AG08395 (cell line): ENCODE results near the gene STK10.

ENCODE experiments used
- DNase-seq: peaks from one replicate; pipeline ENCODE4 v3.0.0; 2012; ENCODE audit warnings: mixed read lengths, low spot score

The STK10 gene

DNA sequence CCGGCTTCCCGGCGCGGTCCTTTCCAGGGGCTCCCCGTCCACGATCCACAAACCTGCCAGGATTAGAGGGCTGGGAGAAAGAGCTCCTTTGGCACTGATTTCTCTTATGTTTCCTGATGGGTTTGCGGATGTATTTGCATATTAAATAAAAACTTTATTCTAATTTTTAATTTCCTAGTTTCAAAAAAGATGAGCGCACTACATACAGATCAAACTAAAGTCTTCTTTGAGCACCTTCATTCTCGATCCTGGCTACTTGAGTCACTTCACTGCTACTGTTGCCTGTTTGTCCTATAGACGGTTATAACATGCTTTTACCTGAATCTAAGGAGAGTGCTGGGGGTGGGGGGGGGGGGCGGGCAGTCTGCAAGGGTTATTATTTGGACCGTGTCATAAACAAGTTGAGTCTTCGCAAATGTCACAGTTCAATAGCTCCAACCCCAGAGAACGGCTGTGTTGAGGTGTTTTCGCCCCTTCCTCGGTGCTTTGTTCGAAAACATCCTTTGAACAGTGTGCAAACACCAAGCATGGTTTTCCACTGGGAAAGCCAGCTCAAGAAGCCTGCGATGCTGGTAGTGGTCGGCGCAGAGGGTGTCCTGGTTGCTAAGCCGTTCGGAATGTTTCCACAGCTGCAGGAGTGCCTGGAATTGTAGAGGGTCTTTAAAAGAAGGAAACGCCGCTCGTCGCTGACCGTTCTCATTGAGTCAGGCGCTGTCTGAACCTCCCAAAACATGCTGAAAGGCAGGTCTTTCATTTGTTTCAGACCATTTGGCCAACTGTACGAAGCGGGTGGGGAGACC is 1.1 kb upstream of the STK10 start:
- no peak for DNase-seq

- peak; percentile 74 for DNase-seq
These were observed 649 bp downstream of the STK10 start for GRCh38 chr5:172187118-172188032.

- DNase-seq = no peak
These were observed 1.8 kb downstream of the STK10 start for GRCh38 chr5:172186114-172186695.

DNA sequence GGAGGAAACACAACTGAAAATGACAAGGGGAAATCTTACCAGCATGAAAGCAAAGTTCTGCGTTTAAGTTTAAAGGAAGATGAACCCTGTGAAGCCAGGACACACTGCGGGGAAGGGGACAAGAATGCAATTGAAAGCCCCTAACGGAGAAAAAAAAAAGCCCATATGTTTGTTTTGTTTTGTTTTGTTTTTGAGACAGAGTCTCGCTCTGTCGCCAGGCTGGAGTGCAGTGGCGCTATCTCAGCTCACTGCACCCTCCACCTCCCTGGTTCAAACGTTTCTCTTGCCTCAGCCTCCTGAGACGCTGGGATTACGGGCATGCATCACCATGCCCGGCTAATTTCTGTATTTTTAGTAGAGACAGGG is 2.9 kb downstream of the STK10 start:
- DNase-seq = no peak

GRCh38 chr5:172183881-172184280 is 4.1 kb downstream of the STK10 start:
- no peak for DNase-seq

DNA sequence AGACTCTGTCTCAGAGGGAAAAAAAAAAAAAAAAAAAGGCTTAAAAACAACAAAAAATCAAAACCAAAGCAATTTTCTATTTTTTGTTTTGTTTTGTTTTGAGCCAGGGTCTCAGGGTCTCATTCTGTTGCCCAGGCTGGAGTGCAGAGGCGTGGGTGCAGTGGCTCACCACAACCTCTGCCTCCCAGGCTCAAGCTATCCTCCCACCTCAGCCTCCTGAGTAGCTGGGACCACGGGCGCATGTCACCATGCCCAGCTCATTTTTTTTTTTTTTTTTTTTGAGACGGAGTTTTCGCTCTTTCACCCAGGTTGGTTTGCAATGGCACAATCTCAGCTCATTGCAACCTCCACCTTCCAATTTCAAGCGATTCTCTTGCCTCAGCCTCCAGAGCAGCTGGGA is 5.7 kb downstream of the STK10 start:
- no peak for DNase-seq

DNA sequence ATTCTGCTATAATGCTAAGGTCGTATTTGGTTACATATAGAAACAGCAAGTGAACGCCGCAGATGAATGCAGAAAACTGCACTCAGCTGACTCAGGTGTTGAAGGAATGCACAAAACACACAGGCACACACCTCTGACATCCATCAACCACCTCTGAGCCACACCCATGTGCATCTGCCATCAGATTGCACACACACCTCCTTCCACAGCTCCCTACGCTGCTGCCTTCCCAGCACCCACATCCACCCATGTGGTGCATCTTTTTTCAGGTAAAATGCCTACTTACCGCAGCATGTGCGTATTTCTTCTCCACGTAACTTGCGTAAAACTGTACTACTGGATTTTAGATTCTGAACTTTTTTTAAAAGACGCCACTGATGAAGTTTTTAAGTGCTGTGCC is 7.1 kb downstream of the STK10 start:
- no peak for DNase-seq

GRCh38 chr5:172178991-172179989 is 8.7 kb downstream of the STK10 start:
- no peak for DNase-seq

DNA sequence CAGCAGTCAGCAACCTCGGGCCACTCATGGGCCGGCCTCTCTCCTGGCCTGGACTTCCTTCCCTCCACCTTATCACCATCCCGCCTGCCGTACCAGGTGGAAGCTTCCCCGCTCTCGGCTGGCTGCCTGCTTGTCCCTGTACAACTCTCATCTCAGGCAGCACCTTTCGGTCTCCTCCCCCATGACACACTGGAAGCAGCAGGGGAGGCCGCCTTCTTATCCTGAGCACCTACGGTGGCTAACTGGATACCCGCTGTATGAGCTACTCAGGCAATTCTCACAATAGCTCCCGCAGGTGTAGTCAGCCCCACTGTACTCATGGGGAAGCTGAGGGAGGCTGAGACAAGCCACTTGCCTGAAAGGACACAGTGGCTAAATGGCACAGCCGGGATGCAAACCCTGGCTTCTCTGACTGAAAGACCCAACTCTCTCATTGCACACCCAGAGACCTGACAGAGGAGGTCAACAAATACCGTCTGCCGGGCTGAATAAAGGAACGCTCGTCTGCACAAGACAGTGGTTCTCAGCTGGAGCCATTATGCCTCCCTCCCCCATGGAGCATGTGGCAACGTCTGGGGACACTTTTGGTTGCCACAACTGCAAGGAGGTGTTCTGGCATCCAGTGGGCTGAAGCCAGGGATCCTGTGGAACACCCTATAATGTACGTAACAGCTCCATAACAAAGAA is 9.6 kb downstream of the STK10 start:
- DNase-seq = no peak

- no peak for DNase-seq
These were observed 10.8 kb downstream of the STK10 start for GRCh38 chr5:172177176-172177575.

GRCh38 chr5:172175263-172175719 is 12.7 kb downstream of the STK10 start:
- no peak for DNase-seq

DNA sequence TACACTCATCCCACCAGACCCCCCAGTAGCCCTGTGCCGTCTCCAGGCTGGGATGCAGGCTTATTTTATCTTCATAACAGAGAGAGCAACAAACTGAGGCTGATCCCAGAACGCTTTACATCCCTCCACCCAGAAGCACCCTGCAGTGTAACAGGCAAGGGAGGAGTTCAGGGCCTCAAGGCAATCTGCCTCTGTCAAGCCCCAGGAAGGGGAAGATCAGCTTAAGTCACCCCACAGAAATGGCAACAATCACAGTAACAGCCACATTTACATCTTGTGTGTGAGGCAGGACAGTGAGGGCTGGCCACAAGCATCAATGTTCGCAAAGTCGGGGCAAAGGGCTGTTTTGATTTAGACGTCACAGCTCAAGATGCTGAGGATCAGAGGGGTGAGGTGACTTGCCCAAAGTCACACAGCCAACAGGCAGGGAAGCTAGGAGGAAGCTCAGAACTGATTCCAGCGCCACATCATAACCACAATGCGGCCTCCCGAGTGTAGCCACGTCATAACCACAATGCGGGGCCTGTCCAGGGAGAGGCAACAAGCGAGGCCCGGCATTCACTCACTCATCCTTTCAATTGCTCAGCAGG is 14.4 kb downstream of the STK10 start:
- no peak for DNase-seq

GRCh38 chr5:172172912-172173563 is 15.0 kb downstream of the STK10 start:
- no peak for DNase-seq

GRCh38 chr5:172171118-172171517 is 16.9 kb downstream of the STK10 start:
- DNase-seq = no peak

- no peak for DNase-seq
These were observed 17.7 kb downstream of the STK10 start for GRCh38 chr5:172170251-172170701.

GRCh38 chr5:172169216-172169615 is 18.8 kb downstream of the STK10 start:
- no peak for DNase-seq

GRCh38 chr5:172168311-172168710 is 19.7 kb downstream of the STK10 start:
- DNase-seq = no peak

DNA sequence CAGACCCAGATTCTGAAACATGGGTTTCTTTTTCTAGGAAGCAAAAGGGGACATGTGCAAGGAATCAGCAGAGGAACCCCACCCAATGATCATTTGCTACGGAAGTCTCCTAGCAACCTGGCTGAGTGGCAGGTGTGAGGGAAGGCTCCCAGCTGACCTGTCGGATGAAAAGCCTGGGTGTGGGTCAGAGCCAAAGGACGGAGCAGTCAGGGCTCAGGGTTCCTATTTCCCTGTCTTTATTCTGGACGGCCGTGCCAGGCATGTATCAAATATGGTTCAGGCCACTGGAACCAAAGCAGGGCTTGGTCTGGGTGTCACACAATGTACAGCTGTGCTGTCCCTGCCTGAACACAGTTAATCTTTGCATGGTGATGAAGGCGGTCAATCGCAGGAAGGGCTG is 20.1 kb downstream of the STK10 start:
- DNase-seq = no peak

- no peak for DNase-seq
These were observed 21.8 kb downstream of the STK10 start for GRCh38 chr5:172166030-172166826.
